Activated CD8-positive, alpha-beta memory T cell treated with anti-CD3 and anti-CD28 coated beads, Interleukin-2, amount 10 ng/mL, durations not matched to agents 7 days and 5 days (primary cell): Measurements from ENCODE around the gene SIK2. TPM values are rescaled to one million over a fixed set of nuclear protein-coding genes. Genes with fewer than 3 reads are reported as not detected.

Source experiments
- ATAC-seq: fragments of 150-1000 bp; cut with Tn5 transposase; one replicate; pipeline ENCODE4 v1.10.0; 2021; ENCODE audit warnings: moderate library complexity
- CTCF ChIA-PET: fragments of 350-600 bp; sonication (Branson Sonifier 250); formaldehyde crosslinking; loops from one replicate; lab custom pipeline; 2021; ENCODE audit warnings: antibody characterized with exemption; lab: Charles Lee
- DNase-seq: peaks from one replicate; pipeline ENCODE4 v3.0.0-alpha.2; 2020
- H3K27ac Mint-ChIP-seq: one replicate; pipeline ENCODE4 v1.8.0; 2021; ENCODE audit warnings: mild to moderate bottlenecking, mixed read lengths
- H3K27me3 Mint-ChIP-seq: one replicate; pipeline ENCODE4 v1.8.0; 2021; ENCODE audit warnings: mixed read lengths
- H3K36me3 Mint-ChIP-seq: one replicate; pipeline ENCODE4 v1.8.0; 2021; ENCODE audit warnings: mild to moderate bottlenecking, mixed read lengths
- H3K4me1 Mint-ChIP-seq: one replicate; pipeline ENCODE4 v1.8.0; 2021; ENCODE audit warnings: mixed read lengths
- H3K4me3 Mint-ChIP-seq: one replicate; pipeline ENCODE4 v1.8.0; 2021; ENCODE audit warnings: mild to moderate bottlenecking, moderate library complexity, mixed read lengths
- H3K9me3 Mint-ChIP-seq: one replicate; pipeline ENCODE4 v1.8.0; 2022; ENCODE audit warnings: low read depth, mixed read lengths
- total RNA-seq, 2 experiments: library from RNA; stranded (reverse); gene quantifications; one replicate each; pipeline ENCODE4 v1.2.3, GENCODE V29; 2021

Gene SIK2
- total RNA-seq, 2 experiments from 2014 or later = 7.9 to 9.7 TPM

DNA sequence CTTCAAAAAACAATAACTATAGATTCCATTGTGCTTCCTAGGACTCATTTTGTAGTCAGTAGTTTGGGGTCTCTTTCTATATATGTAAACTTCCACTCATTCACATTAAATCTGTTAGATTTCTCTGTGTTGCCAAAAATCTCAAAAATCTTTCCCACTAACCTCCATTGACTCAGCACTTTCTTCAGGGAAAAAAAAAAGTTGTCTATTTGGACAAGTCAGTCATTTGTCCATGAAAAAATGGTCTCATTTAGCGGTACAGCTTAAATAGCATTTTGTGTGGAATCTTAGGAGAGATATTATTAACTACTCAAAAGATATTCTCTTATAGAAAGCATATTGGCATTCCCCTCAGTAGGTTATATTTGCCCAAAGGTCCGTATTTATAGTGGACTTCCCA is 82.0 kb downstream of the SIK2 start:
- H3K36me3 Mint-ChIP-seq = peaks cover 13% of the 10 kb centered on the region
- CTCF ChIA-PET = no interaction called here

DNA sequence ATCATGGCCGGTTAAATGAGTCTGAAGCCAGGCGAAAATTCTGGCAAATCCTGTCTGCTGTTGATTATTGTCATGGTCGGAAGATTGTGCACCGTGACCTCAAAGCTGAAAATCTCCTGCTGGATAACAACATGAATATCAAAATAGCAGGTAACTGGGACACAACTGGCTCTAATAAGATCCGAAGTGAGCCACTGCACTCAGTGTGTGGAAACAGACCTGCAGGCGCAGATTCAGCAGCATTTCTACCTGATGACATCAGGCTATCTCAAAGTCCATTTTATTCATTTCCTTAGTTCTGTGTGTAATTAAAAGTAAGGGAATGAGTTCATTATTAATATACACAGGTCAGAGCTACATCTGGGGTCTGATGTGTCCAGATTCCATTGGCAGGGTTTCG is 85.8 kb downstream of the SIK2 start:
- no peak overlapping the region for H3K4me3 Mint-ChIP-seq
- H3K9me3 Mint-ChIP-seq = no peaks in the 10 kb centered on the region
- no peaks in the 10 kb centered on the region for H3K4me1 Mint-ChIP-seq
- CTCF ChIA-PET = no interaction called here
- no peak overlapping the region for H3K27ac Mint-ChIP-seq
- ATAC-seq (no peak), DNase-seq (no peak)
- H3K36me3 Mint-ChIP-seq = peaks cover 19% of the 10 kb centered on the region
- H3K27me3 Mint-ChIP-seq = no peaks in the 10 kb centered on the region

More for the DNA sequence above, 82.0 kb downstream of the SIK2 start:
- H3K4me3 Mint-ChIP-seq = no peak overlapping the region
- H3K9me3 Mint-ChIP-seq = no peaks in the 10 kb centered on the region
- H3K27ac Mint-ChIP-seq = no peak overlapping the region
- DNase-seq (no peak), ATAC-seq (no peak)
- H3K4me1 Mint-ChIP-seq = no peaks in the 10 kb centered on the region
- no peaks in the 10 kb centered on the region for H3K27me3 Mint-ChIP-seq

DNA sequence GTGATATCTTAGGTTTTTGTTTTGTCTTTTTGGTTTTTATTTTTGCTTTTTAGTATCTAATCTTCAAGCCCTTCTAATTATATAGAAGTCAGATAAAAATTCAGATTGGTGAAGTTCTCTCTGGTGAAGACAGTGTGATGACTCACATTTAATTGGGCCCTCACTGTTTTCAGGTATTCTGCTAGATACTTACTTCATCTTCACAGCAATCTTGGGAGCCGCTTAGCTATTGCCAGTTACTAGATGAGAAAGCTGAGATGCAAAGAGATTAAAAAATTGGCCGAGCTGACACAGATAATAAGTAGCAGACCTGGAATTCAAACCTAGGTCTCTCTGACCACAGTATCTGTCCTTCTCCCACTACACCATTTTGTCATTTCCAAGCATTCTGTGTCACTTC is 88.9 kb downstream of the SIK2 start:
- ATAC-seq = no peak
- DNase-seq = no peak
- peaks cover 16% of the 10 kb centered on the region for H3K36me3 Mint-ChIP-seq
- H3K9me3 Mint-ChIP-seq = no peaks in the 10 kb centered on the region
- H3K27ac Mint-ChIP-seq = no peak overlapping the region
- no peaks in the 10 kb centered on the region for H3K27me3 Mint-ChIP-seq
- no peak overlapping the region for H3K4me3 Mint-ChIP-seq
- H3K4me1 Mint-ChIP-seq = no peaks in the 10 kb centered on the region
- CTCF ChIA-PET = no interaction called here

DNA sequence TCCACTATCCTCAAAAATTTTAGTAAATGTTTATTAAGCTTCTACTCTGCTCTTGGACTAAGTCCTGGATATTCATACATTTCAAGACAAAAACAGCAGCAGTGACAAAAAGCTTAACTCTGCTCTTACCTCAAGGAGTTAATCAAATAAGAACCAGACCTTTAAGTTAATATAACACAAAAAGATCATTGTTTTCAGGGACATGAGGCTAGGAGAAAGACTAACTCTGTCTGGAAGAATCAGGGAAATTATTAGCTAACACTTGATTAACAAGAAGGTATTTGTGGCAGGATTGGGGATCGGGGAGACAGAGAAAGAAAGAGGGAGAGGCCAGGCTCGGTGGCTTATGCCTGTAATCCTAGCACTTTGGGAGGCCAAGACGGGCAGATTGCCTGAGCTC is 89.5 kb downstream of the SIK2 start:
- no peaks in the 10 kb centered on the region for H3K27me3 Mint-ChIP-seq
- CTCF ChIA-PET = interaction anchor here (0.6 kb wide), 1 partner anchor 808 kb away, joined by 3 read pairs; no protein-coding TSS in a partner anchor
- peaks cover 16% of the 10 kb centered on the region for H3K36me3 Mint-ChIP-seq
- no peaks in the 10 kb centered on the region for H3K4me1 Mint-ChIP-seq
- no peak overlapping the region for H3K4me3 Mint-ChIP-seq
- H3K9me3 Mint-ChIP-seq = no peaks in the 10 kb centered on the region
- H3K27ac Mint-ChIP-seq = no peak overlapping the region
- ATAC-seq (no peak), DNase-seq (no peak)

DNA sequence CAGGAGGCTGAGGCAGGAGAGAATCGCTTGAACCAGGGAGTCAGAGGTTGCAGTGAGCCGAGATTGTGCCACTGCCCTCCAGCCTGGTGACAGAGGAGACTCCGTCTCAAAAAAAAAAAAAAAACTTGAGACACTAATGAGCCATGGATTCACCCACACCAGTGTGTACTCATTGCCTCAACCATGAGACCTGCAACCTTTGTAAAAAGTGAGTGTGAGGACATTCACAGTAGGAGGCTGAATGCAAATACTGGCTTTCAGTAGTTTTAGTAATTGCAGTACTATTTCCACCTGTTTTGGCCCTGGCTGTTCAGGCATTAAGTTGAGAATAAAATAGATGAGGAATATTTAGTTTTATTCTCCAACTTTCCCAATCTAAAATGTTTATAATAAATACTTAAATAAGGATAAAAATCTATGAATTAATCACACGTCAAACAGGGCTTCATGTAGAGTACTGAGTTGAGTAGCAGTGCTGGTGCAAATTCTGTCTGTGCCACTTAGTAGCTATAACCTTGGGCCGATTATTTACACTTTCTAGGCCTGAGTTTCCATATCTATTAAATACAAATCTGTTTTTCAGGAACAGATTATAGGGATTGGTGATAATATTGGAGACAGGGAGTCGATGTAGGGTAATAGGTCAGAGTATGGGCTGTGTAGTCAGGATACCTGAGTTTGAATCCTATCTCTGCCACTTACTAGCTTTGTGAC is 91.1 kb downstream of the SIK2 start:
- Mint-ChIP-seq H3K4me3 (no peak overlapping the region), H3K27me3 (no peaks in the 10 kb centered on the region), H3K9me3 (no peaks in the 10 kb centered on the region), H3K4me1 (no peaks in the 10 kb centered on the region), H3K27ac (no peak overlapping the region), H3K36me3 (peaks cover 12% of the 10 kb centered on the region)
- CTCF ChIA-PET = no interaction called here
- no peak for DNase-seq
- ATAC-seq = no peak

DNA sequence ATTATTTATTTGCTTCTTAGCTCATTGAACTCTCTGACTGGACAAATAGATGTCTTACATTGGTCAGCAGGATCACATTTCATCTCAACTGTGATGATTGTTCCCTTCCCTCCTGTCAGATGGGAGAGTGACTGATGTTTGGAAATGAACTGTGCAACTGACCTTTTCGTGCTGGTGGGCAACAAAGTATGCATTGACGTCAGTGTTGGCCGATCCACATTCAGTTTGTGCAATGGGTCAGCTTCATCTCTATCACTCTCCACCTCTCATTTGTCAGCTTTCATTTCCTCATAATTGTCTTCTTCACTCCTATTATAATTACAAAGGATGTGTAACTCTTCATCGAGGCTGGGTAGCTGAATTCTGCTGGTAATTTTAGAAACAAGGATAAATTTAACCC is 92.6 kb downstream of the SIK2 start:
- H3K9me3 Mint-ChIP-seq = no peaks in the 10 kb centered on the region
- peaks cover 5% of the 10 kb centered on the region for H3K4me1 Mint-ChIP-seq
- H3K27ac Mint-ChIP-seq = no peak overlapping the region
- H3K4me3 Mint-ChIP-seq = no peak overlapping the region
- DNase-seq (no peak), ATAC-seq (no peak)
- CTCF ChIA-PET = no interaction called here
- no peaks in the 10 kb centered on the region for H3K27me3 Mint-ChIP-seq
- peaks cover 4% of the 10 kb centered on the region for H3K36me3 Mint-ChIP-seq

DNA sequence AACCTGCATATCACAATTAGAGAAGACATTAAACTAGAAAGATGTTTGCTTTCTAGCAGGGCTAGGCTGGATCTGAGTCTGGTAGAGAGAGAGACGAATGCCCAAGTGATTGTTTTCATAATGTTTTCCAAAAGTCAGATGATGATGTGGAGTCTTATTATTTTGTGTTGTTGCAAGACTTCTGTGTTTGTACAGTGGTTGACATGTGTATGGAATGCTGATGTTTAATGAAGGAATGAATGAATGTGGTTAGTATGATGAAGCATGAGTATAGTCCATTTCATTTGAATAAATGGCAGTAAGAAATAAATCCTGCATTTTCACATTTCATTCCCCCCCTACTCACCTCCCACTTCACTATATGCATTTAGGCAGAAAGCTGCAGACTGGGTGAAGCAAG is 94.3 kb downstream of the SIK2 start:
- no peak overlapping the region for H3K27ac Mint-ChIP-seq
- peaks cover 12% of the 10 kb centered on the region for H3K4me1 Mint-ChIP-seq
- H3K27me3 Mint-ChIP-seq = no peaks in the 10 kb centered on the region
- no peaks in the 10 kb centered on the region for H3K36me3 Mint-ChIP-seq
- CTCF ChIA-PET = no interaction called here
- ATAC-seq = no peak
- no peaks in the 10 kb centered on the region for H3K9me3 Mint-ChIP-seq
- DNase-seq = no peak
- H3K4me3 Mint-ChIP-seq = no peak overlapping the region

GRCh38 chr11:111697933-111698371 is 95.7 kb downstream of the SIK2 start:
- DNase-seq = no peak
- no peak overlapping the region for H3K4me3 Mint-ChIP-seq
- H3K4me1 Mint-ChIP-seq = peaks cover 12% of the 10 kb centered on the region
- CTCF ChIA-PET = interaction anchor here (1.0 to 2.2 kb wide), 3 partner anchors 45 to 143 kb away, joined by 3 to 5 read pairs (median 3); partner anchors contain the start of gene SIK2
- no peak for ATAC-seq
- H3K27me3 Mint-ChIP-seq = no peaks in the 10 kb centered on the region
- no peaks in the 10 kb centered on the region for H3K36me3 Mint-ChIP-seq
- no peaks in the 10 kb centered on the region for H3K9me3 Mint-ChIP-seq
- no peak overlapping the region for H3K27ac Mint-ChIP-seq

- CTCF ChIA-PET = interaction anchor here (1.0 to 2.2 kb wide), 5 partner anchors 11 to 142 kb away, joined by 3 to 5 read pairs (median 3); partner anchors contain the start of gene SIK2
- no peak for DNase-seq
Observed at GRCh38 chr11:111698852-111699559, 96.8 kb downstream of the SIK2 start.

DNA sequence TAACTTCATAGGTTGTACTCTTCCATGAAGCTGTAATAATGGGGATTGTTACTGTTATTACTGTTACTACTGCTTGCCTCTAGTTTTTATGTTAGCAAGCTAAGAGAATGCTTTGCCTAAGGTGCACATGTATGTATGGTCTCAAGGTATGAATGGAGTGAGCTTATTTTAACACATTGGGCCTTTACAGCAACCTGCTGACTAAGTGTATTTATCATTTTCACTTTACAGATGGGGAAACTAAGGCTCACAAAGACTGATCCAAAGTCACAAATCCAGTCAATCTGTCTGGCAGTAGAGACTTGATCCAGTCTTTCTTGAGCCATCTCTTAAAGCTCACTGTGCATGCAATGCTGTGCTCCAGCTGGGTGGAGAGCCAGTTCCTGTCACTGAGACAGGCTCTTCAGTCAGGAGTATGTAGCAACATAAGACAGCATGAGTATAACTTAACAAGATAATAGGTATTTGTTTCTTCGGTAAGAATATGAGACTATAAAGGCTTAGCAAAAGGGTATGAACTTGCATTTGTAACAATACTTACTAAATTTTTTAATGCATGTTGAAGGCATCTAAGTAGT is 97.4 kb downstream of the SIK2 start:
- no peaks in the 10 kb centered on the region for H3K9me3 Mint-ChIP-seq
- peaks cover 2% of the 10 kb centered on the region for H3K36me3 Mint-ChIP-seq
- no peaks in the 10 kb centered on the region for H3K27me3 Mint-ChIP-seq
- no peak for ATAC-seq
- H3K4me3 Mint-ChIP-seq = no peak overlapping the region
- DNase-seq = no peak
- CTCF ChIA-PET = interaction anchor here (1.0 to 2.2 kb wide), 4 partner anchors 10 to 97 kb away, joined by 3 to 5 read pairs (median 4); partner anchors contain the start of gene SIK2
- no peak overlapping the region for H3K27ac Mint-ChIP-seq
- peaks cover 12% of the 10 kb centered on the region for H3K4me1 Mint-ChIP-seq

More at GRCh38 chr11:111698852-111699559, 96.8 kb downstream of the SIK2 start:
- no peaks in the 10 kb centered on the region for H3K27me3 Mint-ChIP-seq
- H3K4me3 Mint-ChIP-seq = no peak overlapping the region
- H3K27ac Mint-ChIP-seq = no peak overlapping the region
- H3K9me3 Mint-ChIP-seq = no peaks in the 10 kb centered on the region
- H3K4me1 Mint-ChIP-seq = peaks cover 12% of the 10 kb centered on the region
- no peak for ATAC-seq
- H3K36me3 Mint-ChIP-seq = peaks cover 2% of the 10 kb centered on the region

DNA sequence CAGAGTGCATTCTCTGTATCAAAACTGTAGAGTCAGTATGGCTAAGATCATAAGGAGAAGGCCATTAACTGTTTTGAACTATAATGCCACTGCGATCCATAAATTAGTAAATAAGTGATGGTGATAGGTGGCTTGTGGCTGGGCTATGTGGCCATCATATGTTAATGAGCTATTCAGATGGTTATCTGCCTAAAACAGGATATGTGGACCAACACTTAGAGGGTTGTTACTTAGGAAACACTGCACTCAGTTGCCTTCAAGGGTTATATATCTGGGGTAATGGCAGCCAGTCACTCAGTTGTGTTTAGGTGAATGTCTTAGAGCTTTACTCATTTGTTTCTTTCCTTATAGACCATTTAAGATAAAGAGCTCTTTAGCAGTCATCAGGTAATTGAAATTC is 97.9 kb downstream of the SIK2 start:
- Mint-ChIP-seq H3K27ac (no peak overlapping the region), H3K9me3 (no peaks in the 10 kb centered on the region), H3K4me1 (peaks cover 12% of the 10 kb centered on the region), H3K27me3 (no peaks in the 10 kb centered on the region), H3K4me3 (no peak overlapping the region), H3K36me3 (peaks cover 5% of the 10 kb centered on the region)
- CTCF ChIA-PET = interaction anchor here (1.6 to 2.2 kb wide), 2 partner anchors 10 to 98 kb away, joined by 3 to 5 read pairs; partner anchors contain the start of gene SIK2
- ATAC-seq (peak; percentile 61), DNase-seq (no peak)

DNA sequence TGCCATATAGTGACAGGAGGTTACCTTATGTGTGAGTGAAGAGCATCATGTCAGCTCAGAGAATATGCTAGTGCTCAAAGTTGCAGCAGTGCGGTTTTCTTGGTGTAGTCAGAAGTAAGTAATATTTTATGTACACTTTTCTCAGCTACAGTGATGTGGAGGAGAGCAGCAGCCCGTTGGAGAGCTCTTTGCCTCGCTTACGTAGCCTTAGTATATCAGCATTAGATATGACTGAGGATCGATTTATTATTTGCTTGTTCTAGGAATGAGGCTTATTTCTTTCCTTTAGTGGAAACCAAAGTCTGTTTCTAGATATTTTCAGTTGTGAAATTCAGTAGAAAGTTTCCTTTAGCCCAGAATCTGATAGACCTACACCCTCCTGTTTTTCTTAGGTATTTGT is 100.4 kb downstream of the SIK2 start:
- DNase-seq (no peak), ATAC-seq (no peak)
- Mint-ChIP-seq H3K4me1 (peaks cover 12% of the 10 kb centered on the region), H3K4me3 (no peak overlapping the region), H3K27me3 (no peaks in the 10 kb centered on the region), H3K27ac (no peak overlapping the region), H3K9me3 (no peaks in the 10 kb centered on the region), H3K36me3 (peaks cover 12% of the 10 kb centered on the region)
- CTCF ChIA-PET = interaction anchor here (0.6 kb wide), 1 partner anchor 577 kb away, joined by 3 read pairs; no protein-coding TSS in a partner anchor

GRCh38 chr11:111703576-111703975 is 101.3 kb downstream of the SIK2 start:
- DNase-seq = no peak
- Mint-ChIP-seq H3K4me3 (no peak overlapping the region), H3K27me3 (no peaks in the 10 kb centered on the region), H3K36me3 (peaks cover 12% of the 10 kb centered on the region), H3K27ac (no peak overlapping the region), H3K9me3 (no peaks in the 10 kb centered on the region), H3K4me1 (peaks cover 12% of the 10 kb centered on the region)
- CTCF ChIA-PET = no interaction called here
- no peak for ATAC-seq
